ENCODE data around the gene CHRNA1.

The CHRNA1 gene

GRCh38 chr2:174744111-174744510, 20.2 kb downstream of the CHRNA1 start:
- no peaks in the 10 kb centered on the region for H3F3A ChIP-seq (ENCODE audit: control insufficient read depth, insufficient read depth)
- no peak for TF ChIP-seq CTCF (IDR thresholded peaks at IDR 0.05; ENCODE audit: low read depth, low read length, poor library complexity, severe bottlenecking)
- TF ChIP-seq EZH2phosphoT487 (IDR thresholded peaks at IDR 0.05; ENCODE audit: borderline replicate concordance, low read length), result no peak
- no peaks in the 10 kb centered on the region for H3K9me2 ChIP-seq (replicated peaks; ENCODE audit: control insufficient read depth, low read length)
- H3K4me3 ChIP-seq (ENCODE audit: low read length), result no peak overlapping the region
- no peaks in the 10 kb centered on the region for H3K9me3 ChIP-seq (ENCODE audit: control insufficient read depth, insufficient read depth, low read length)
- H3K79me2 ChIP-seq (ENCODE audit: control insufficient read depth, low read length), result no peaks in the 10 kb centered on the region
- H4K20me1 ChIP-seq (ENCODE audit: control insufficient read depth, insufficient read depth, low read depth, low read length), result no peaks in the 10 kb centered on the region
- peaks cover 6% of the 10 kb centered on the region; the same call in 1 of the 2 replicates for H3K27me3 ChIP-seq (ENCODE audit: control insufficient read depth, low read length)
- no peaks in the 10 kb centered on the region for H3K36me3 ChIP-seq (ENCODE audit: control insufficient read depth, low read length)
- no peaks in the 10 kb centered on the region for H3K4me1 ChIP-seq (ENCODE audit: control insufficient read depth, low read length)
- no peak overlapping the region for H3K27ac ChIP-seq (ENCODE audit: low read depth, low read length)
- H3K4me2 ChIP-seq (ENCODE audit: low read length), result no peak overlapping the region

DNA sequence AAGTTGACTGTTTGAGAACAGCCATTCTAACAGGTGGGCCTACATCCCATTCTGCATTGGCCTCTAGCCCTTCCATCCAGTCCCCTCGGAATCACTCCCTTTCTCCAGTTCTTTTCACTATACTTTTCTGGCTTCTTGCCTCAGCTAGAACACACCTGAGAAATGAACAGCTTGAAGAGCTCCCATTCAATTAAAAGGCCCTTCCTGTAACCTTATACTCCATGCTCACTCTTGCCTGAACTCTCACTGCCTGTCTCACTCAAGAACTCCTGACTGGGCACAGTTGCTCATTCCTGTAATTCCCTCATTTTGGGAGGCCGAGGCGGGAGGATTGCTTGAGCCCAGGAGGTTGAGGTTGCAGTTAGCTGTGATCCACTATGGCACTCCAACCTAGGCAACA, 23.6 kb downstream of the CHRNA1 start:
- H4K20me1 ChIP-seq (ENCODE audit: control insufficient read depth, insufficient read depth, low read depth, low read length), result no peaks in the 10 kb centered on the region
- H3K9me3 ChIP-seq (ENCODE audit: control insufficient read depth, insufficient read depth, low read length), result no peaks in the 10 kb centered on the region
- H3K4me3 ChIP-seq (ENCODE audit: low read length), result no peak overlapping the region
- no peaks in the 10 kb centered on the region for H3K4me1 ChIP-seq (ENCODE audit: control insufficient read depth, low read length)
- no peaks in the 10 kb centered on the region for H3K79me2 ChIP-seq (ENCODE audit: control insufficient read depth, low read length)
- H3K36me3 ChIP-seq (ENCODE audit: control insufficient read depth, low read length), result no peaks in the 10 kb centered on the region
- H3K27me3 ChIP-seq (ENCODE audit: control insufficient read depth, low read length), result 0 out of 2 replicates have a peak, but pooled peaks cover 7% of the 10 kb centered on the region
- no peaks in the 10 kb centered on the region for H3K9me2 ChIP-seq (replicated peaks; ENCODE audit: control insufficient read depth, low read length)
- H3K27ac ChIP-seq (ENCODE audit: low read depth, low read length), result no peak overlapping the region
- H3K4me2 ChIP-seq (ENCODE audit: low read length), result no peak overlapping the region
- TF ChIP-seq CTCF (IDR thresholded peaks at IDR 0.05; ENCODE audit: low read depth, low read length, poor library complexity, severe bottlenecking) (no peak), EZH2phosphoT487 (IDR thresholded peaks at IDR 0.05; ENCODE audit: borderline replicate concordance, low read length) (no peak)
- H3F3A ChIP-seq (ENCODE audit: control insufficient read depth, insufficient read depth), result no peaks in the 10 kb centered on the region

GRCh38 chr2:174738841-174739240, 25.4 kb downstream of the CHRNA1 start:
- Histone ChIP-seq H3K4me1 (ENCODE audit: control insufficient read depth, low read length) (no peaks in the 10 kb centered on the region), H3K4me2 (ENCODE audit: low read length) (no peak overlapping the region), H3K4me3 (ENCODE audit: low read length) (no peak overlapping the region), H3K27ac (ENCODE audit: low read depth, low read length) (no peak overlapping the region), H3K27me3 (ENCODE audit: control insufficient read depth, low read length) (0 out of 2 replicates have a peak, but pooled peaks cover 7% of the 10 kb centered on the region), H3F3A (ENCODE audit: control insufficient read depth, insufficient read depth) (no peaks in the 10 kb centered on the region), H3K36me3 (ENCODE audit: control insufficient read depth, low read length) (no peaks in the 10 kb centered on the region), H3K9me2 (replicated peaks; ENCODE audit: control insufficient read depth, low read length) (no peaks in the 10 kb centered on the region), H3K9me3 (ENCODE audit: control insufficient read depth, insufficient read depth, low read length) (no peaks in the 10 kb centered on the region), H3K79me2 (ENCODE audit: control insufficient read depth, low read length) (no peaks in the 10 kb centered on the region), H4K20me1 (ENCODE audit: control insufficient read depth, insufficient read depth, low read depth, low read length) (no peaks in the 10 kb centered on the region)
- no peak for TF ChIP-seq EZH2phosphoT487 (IDR thresholded peaks at IDR 0.05; ENCODE audit: borderline replicate concordance, low read length)
- no peak for TF ChIP-seq CTCF (IDR thresholded peaks at IDR 0.05; ENCODE audit: low read depth, low read length, poor library complexity, severe bottlenecking)

Measured in DOHH2 (cell line).